HG03064 (cell line): ENCODE results near the gene FAM98C.
"Not testable (repeated sequence)": the region's sequence is repeated elsewhere in the genome, so short reads cannot be mapped to it uniquely, and the experiment has no call there.

Source experiments
- ATAC-seq: cut with Tn5 transposase; IDR thresholded peaks from one replicate; pipeline ENCODE4 v1.9.1; 2021; ENCODE audit warnings: low read depth; ENCODE audit not compliant: unreplicated experiment

FAM98C gene

GRCh38 chr19:38424272-38424671 lies 21.4 kb downstream of the FAM98C start:
- no peak for ATAC-seq

GRCh38 chr19:38425222-38425809 lies 22.4 kb downstream of the FAM98C start:
- ATAC-seq: no peak

GRCh38 chr19:38425810-38426466 lies 23.0 kb downstream of the FAM98C start, which contains the start of gene RASGRP4:
Gene RASGRP4, minus strand, starts transcription at chr19:38426219. Its CDS starts 128 bp downstream, at chr19:38426091.
- ATAC-seq: no peak

- not testable (repeated sequence) for ATAC-seq
Observed at GRCh38 chr19:38427035-38427677, 24.3 kb downstream of the FAM98C start.

- ATAC-seq: no peak
Observed at GRCh38 chr19:38429055-38429810, 26.3 kb downstream of the FAM98C start.

- no peak for ATAC-seq
Observed at GRCh38 chr19:38429811-38430156, 26.9 kb downstream of the FAM98C start.

GRCh38 chr19:38430931-38431330 lies 28.0 kb downstream of the FAM98C start:
- no peak for ATAC-seq

- no peak for ATAC-seq
Observed at GRCh38 chr19:38433268-38433733, 30.4 kb downstream of the FAM98C start, which contains the start of gene RYR1. Gene RYR1, plus strand, starts transcription at chr19:38433691. Its CDS starts 139 bp downstream, at chr19:38433830.

GRCh38 chr19:38434549-38435051 lies 31.7 kb downstream of the FAM98C start:
- no peak for ATAC-seq

GRCh38 chr19:38437295-38437694 lies 34.4 kb downstream of the FAM98C start:
- ATAC-seq: no peak

- no peak for ATAC-seq
Observed at GRCh38 chr19:38437917-38438316, 35.0 kb downstream of the FAM98C start.

- no peak for ATAC-seq
Observed at GRCh38 chr19:38440592-38440991, 37.7 kb downstream of the FAM98C start.

GRCh38 chr19:38441657-38442348 lies 38.9 kb downstream of the FAM98C start:
- ATAC-seq: no peak

- no peak for ATAC-seq
Observed at GRCh38 chr19:38442736-38443135, 39.8 kb downstream of the FAM98C start.

GRCh38 chr19:38443458-38443999 lies 40.6 kb downstream of the FAM98C start:
- no peak for ATAC-seq

GRCh38 chr19:38444026-38444425 lies 41.1 kb downstream of the FAM98C start:
- ATAC-seq: no peak

GRCh38 chr19:38445362-38445761 lies 42.5 kb downstream of the FAM98C start:
- no peak for ATAC-seq

GRCh38 chr19:38448225-38448624 lies 45.3 kb downstream of the FAM98C start:
- no peak for ATAC-seq

GRCh38 chr19:38449518-38449917 lies 46.6 kb downstream of the FAM98C start:
- no peak for ATAC-seq

GRCh38 chr19:38451036-38451435 lies 48.1 kb downstream of the FAM98C start:
- ATAC-seq: no peak
